OCI-LY1 (cell line): Measurements from ENCODE around the gene DEFB108B.
A peak's percentile ranks its signal among the peaks of the same experiment; 100 is the strongest.
"Not testable (repeated sequence)": the region's sequence is repeated elsewhere in the genome, so short reads cannot be mapped to it uniquely, and the experiment has no call there.

Experiments
- H2AFZ ChIP-seq: fragments of 200-600 bp; sonication (generic), shearing (Covaris generic); 2 replicates; pipeline ENCODE4 v1.6.0; 2014; ENCODE audit warnings: antibody characterized with exemption, mild to moderate bottlenecking, low read length
- H3F3A ChIP-seq: fragments of 200-600 bp; sonication (generic), shearing (Covaris generic); 2 replicates; pipeline ENCODE4 v1.6.0; 2014; ENCODE audit warnings: mild to moderate bottlenecking, antibody characterized with exemption, low read length, moderate library complexity; ENCODE audit not compliant: insufficient read depth
- H3K27ac ChIP-seq: fragments of 200-600 bp; sonication (generic); 2 replicates; pipeline ENCODE4 v1.5.1; 2014; ENCODE audit warnings: low read length, mixed run types, mild to moderate bottlenecking, low read depth; ENCODE audit not compliant: poor library complexity, severe bottlenecking
- H3K27me3 ChIP-seq: fragments of 200-600 bp; sonication (generic); 2 replicates; pipeline ENCODE4 v1.6.0; 2014; ENCODE audit warnings: antibody characterized with exemption, mild to moderate bottlenecking, low read length, moderate library complexity; ENCODE audit not compliant: insufficient read depth
- H3K36me3 ChIP-seq: fragments of 200-600 bp; sonication (generic); 2 replicates; pipeline ENCODE4 v1.6.1; 2014; ENCODE audit warnings: mild to moderate bottlenecking, antibody characterized with exemption, low read length, moderate library complexity, mixed read lengths; ENCODE audit not compliant: insufficient read depth
- H3K4me1 ChIP-seq: fragments of 200-600 bp; sonication (generic); 2 replicates; pipeline ENCODE4 v1.5.1; 2014; ENCODE audit warnings: mild to moderate bottlenecking, low read length, moderate library complexity; ENCODE audit not compliant: insufficient read depth, severe bottlenecking
- H3K4me2 ChIP-seq: fragments of 200-600 bp; sonication (generic), shearing (Covaris generic); 2 replicates; pipeline ENCODE4 v1.6.1; 2014; ENCODE audit warnings: low read length
- H3K4me3 ChIP-seq: fragments of 200-600 bp; sonication (generic); 2 replicates; pipeline ENCODE4 v1.5.1; 2014; ENCODE audit warnings: low read length, low read depth, mild to moderate bottlenecking, mixed read lengths; ENCODE audit not compliant: poor library complexity, severe bottlenecking
- H3K79me2 ChIP-seq: fragments of 200-600 bp; shearing (Covaris generic); 2 replicates; pipeline ENCODE4 v1.6.1; 2016; ENCODE audit warnings: mixed run types, low read length, mixed read lengths; ENCODE audit not compliant: insufficient read depth
- H3K9ac ChIP-seq: fragments of 200-600 bp; sonication (generic), shearing (Covaris generic); 2 replicates; pipeline ENCODE4 v1.6.1; 2014; ENCODE audit warnings: mild to moderate bottlenecking, low read length, mixed read lengths
- H3K9me2 ChIP-seq: fragments of 200-600 bp; sonication (generic), shearing (Covaris generic); 2 replicates; pipeline ENCODE4 v1.6.1; 2014; ENCODE audit warnings: low read depth, mild to moderate bottlenecking, low read length, mixed read lengths
- H3K9me3 ChIP-seq: fragments of 200-600 bp; shearing (Covaris generic); 2 replicates; pipeline ENCODE4 v1.6.1; 2014; ENCODE audit warnings: low read length, mixed read lengths
- H4K20me1 ChIP-seq: fragments of 200-600 bp; sonication (generic), shearing (Covaris generic); 2 replicates; pipeline ENCODE4 v1.6.0; 2016; ENCODE audit warnings: mild to moderate bottlenecking, low read length; ENCODE audit not compliant: insufficient read depth
- CTCF ChIP-seq: fragments of 200-600 bp; sonication (generic), shearing (Covaris generic); IDR thresholded peaks from 2 replicates; pipeline ENCODE4 v1.5.1; 2017; ENCODE audit warnings: mild to moderate bottlenecking, antibody characterized with exemption, low read length, moderate library complexity, mixed read lengths

Gene DEFB108B

GRCh38 chr11:71791111-71791510 lies 41.9 kb upstream of the DEFB108B start:
- H3K9ac ChIP-seq, H3K4me2 ChIP-seq, H3K27ac ChIP-seq, H4K20me1 ChIP-seq, H3F3A ChIP-seq, H3K9me2 ChIP-seq, H3K9me3 ChIP-seq, H2AFZ ChIP-seq, H3K79me2 ChIP-seq, H3K27me3 ChIP-seq, H3K36me3 ChIP-seq, H3K4me3 ChIP-seq: not testable (repeated sequence)
- peaks cover 16% of the 10 kb centered on the region for H3K4me1 ChIP-seq

- H3K4me1 ChIP-seq, result peaks cover 10% of the 10 kb centered on the region
- not testable (repeated sequence) for H3F3A ChIP-seq, H3K4me3 ChIP-seq, H3K36me3 ChIP-seq, H3K79me2 ChIP-seq, H3K4me2 ChIP-seq, H3K27ac ChIP-seq, H4K20me1 ChIP-seq, H3K9me2 ChIP-seq, H3K9ac ChIP-seq, H2AFZ ChIP-seq, H3K27me3 ChIP-seq, H3K9me3 ChIP-seq
- peak; percentile 41 for TF ChIP-seq CTCF
Observed at GRCh38 chr11:71792621-71793235, 40.3 kb upstream of the DEFB108B start.

GRCh38 chr11:71794386-71795040 lies 38.5 kb upstream of the DEFB108B start:
- H3K27ac ChIP-seq, H3K9ac ChIP-seq, H3K27me3 ChIP-seq, H3K79me2 ChIP-seq, H3K4me1 ChIP-seq, H2AFZ ChIP-seq, H3K9me3 ChIP-seq, H3K4me2 ChIP-seq, H3K36me3 ChIP-seq, H3K9me2 ChIP-seq, H4K20me1 ChIP-seq, H3K4me3 ChIP-seq, H3F3A ChIP-seq: not testable (repeated sequence)

GRCh38 chr11:71795236-71795635 lies 37.8 kb upstream of the DEFB108B start:
- H3F3A ChIP-seq, H3K27me3 ChIP-seq: not testable (repeated sequence)

GRCh38 chr11:71796016-71796415 lies 37.0 kb upstream of the DEFB108B start:
- H2AFZ ChIP-seq, H4K20me1 ChIP-seq, H3K27me3 ChIP-seq, H3K36me3 ChIP-seq, H3K79me2 ChIP-seq, H3F3A ChIP-seq, H3K27ac ChIP-seq, H3K4me1 ChIP-seq, H3K9me2 ChIP-seq, H3K4me2 ChIP-seq, H3K4me3 ChIP-seq, H3K9me3 ChIP-seq, H3K9ac ChIP-seq: not testable (repeated sequence)

More at GRCh38 chr11:71795236-71795635, 37.8 kb upstream of the DEFB108B start:
- H3K9me2 ChIP-seq, H3K4me3 ChIP-seq, H4K20me1 ChIP-seq, H3K4me1 ChIP-seq, H3K79me2 ChIP-seq, H3K27ac ChIP-seq, H3K4me2 ChIP-seq, H3K36me3 ChIP-seq, H3K9me3 ChIP-seq, H2AFZ ChIP-seq, H3K9ac ChIP-seq: not testable (repeated sequence)

GRCh38 chr11:71796781-71797180 lies 36.2 kb upstream of the DEFB108B start:
- H3K36me3 ChIP-seq, H3K4me3 ChIP-seq, H3K4me1 ChIP-seq, H3K9me3 ChIP-seq, H3K27me3 ChIP-seq, H3K9me2 ChIP-seq, H3K9ac ChIP-seq, H3K27ac ChIP-seq, H4K20me1 ChIP-seq, H2AFZ ChIP-seq, H3K79me2 ChIP-seq, H3F3A ChIP-seq, H3K4me2 ChIP-seq: not testable (repeated sequence)

GRCh38 chr11:71799556-71800128 lies 33.4 kb upstream of the DEFB108B start:
- H3K27ac ChIP-seq, H3K4me1 ChIP-seq, H3K4me2 ChIP-seq, H3K36me3 ChIP-seq, H4K20me1 ChIP-seq, H3K27me3 ChIP-seq, H2AFZ ChIP-seq, H3K9me3 ChIP-seq, H3F3A ChIP-seq, H3K9ac ChIP-seq, H3K4me3 ChIP-seq, H3K9me2 ChIP-seq, H3K79me2 ChIP-seq: not testable (repeated sequence)
